ENCODE results near the gene WDR33. TPM values are rescaled to one million over a fixed set of nuclear protein-coding genes. Genes with fewer than 3 reads are reported as not detected.

The WDR33 gene
- total and polyA plus RNA-seq, 2 of the 13 experiments (the other 11 are each of a cell fraction or from before 2014, with no cell fraction given), result 54.9 to 78.2 TPM

- TF ChIP-seq ZNF367 (CRISPR knock-in tag; IDR thresholded peaks at IDR 0.05; ENCODE audit: borderline replicate concordance) (no peak), ZNF781 (CRISPR knock-in tag; IDR thresholded peaks at IDR 0.05; ENCODE audit: borderline replicate concordance, not compliant biosample characterization) (no peak), TOE1 (CRISPR knock-in tag; IDR thresholded peaks at IDR 0.05) (no peak), SP4 (CRISPR knock-in tag; IDR thresholded peaks at IDR 0.05) (no peak), POGZ (CRISPR knock-in tag; IDR thresholded peaks at IDR 0.05) (no peak; the same call in none of the 2 replicates), STAG1 (CRISPR knock-in tag; IDR thresholded peaks at IDR 0.05) (no peak), ZNF790 (CRISPR knock-in tag; IDR thresholded peaks at IDR 0.05; ENCODE audit: borderline replicate concordance) (peak; percentile 36; the same call in 1 of the 2 replicates), PRPF4 (IDR thresholded peaks at IDR 0.05; ENCODE audit: low read depth, low read length, poor library complexity, severe bottlenecking) (no peak), ZNF513 (CRISPR knock-in tag; conservative IDR thresholded peaks at IDR 0.05) (no peak), SAP130 (CRISPR knock-in tag; IDR thresholded peaks at IDR 0.05; ENCODE audit: low read depth) (no peak), ZNF609 (CRISPR knock-in tag; IDR thresholded peaks at IDR 0.05; ENCODE audit: borderline replicate concordance) (no peak), CSRNP1 (CRISPR knock-in tag; IDR thresholded peaks at IDR 0.05) (no peak), CBX2 (IDR thresholded peaks at IDR 0.05; ENCODE audit: low read depth, low read length) (no peak), CBX2 (CRISPR knock-in tag; IDR thresholded peaks at IDR 0.05; ENCODE audit: low read depth) (no peak), ZNF713 (CRISPR knock-in tag; IDR thresholded peaks at IDR 0.05) (no peak), POLR2A (IDR thresholded peaks at IDR 0.05; ENCODE audit: insufficient read depth in 1 of 2, low read depth in 2 of 2, low read length in 2 of 2) (no peak), FOXK2 (IDR thresholded peaks at IDR 0.05) (no peak), ZBTB38 (CRISPR knock-in tag; IDR thresholded peaks at IDR 0.05) (peak; percentile 86), ZNF879 (CRISPR knock-in tag; IDR thresholded peaks at IDR 0.05) (no peak; the same call in 1 of the 2 replicates), FOXA3 (CRISPR knock-in tag; IDR thresholded peaks at IDR 0.05) (no peak), MYPOP (CRISPR knock-in tag; IDR thresholded peaks at IDR 0.05) (no peak), CCDC6 (CRISPR knock-in tag; IDR thresholded peaks at IDR 0.05) (no peak)
Measured at GRCh38 chr2:127811397-127812321, 688 bp upstream of the WDR33 start (continued).
